NCI-H2081 (cell line): ENCODE measurements around the gene SHISA7.

ENCODE experiments used
- DNase-seq, 2 experiments: peaks; one replicate each; lab custom pipeline; 2025; lab: John Stamatoyannopoulos, UW

Gene SHISA7

GRCh38 chr19:55387736-55388497, 55.2 kb downstream of the SHISA7 start:
- no peak for DNase-seq

- no peak for DNase-seq
Measured at GRCh38 chr19:55386493-55386971, 56.6 kb downstream of the SHISA7 start.

GRCh38 chr19:55385724-55386492, 57.2 kb downstream of the SHISA7 start, which contains the start of gene RPL28:
RPL28 (plus strand) TSS chr19:55385932; CDS start chr19:55386358, 426 bp downstream.
- DNase-seq: peak; percentile 97

- DNase-seq: peak; percentile 94 to 97
Measured at GRCh38 chr19:55384920-55385723, 58.0 kb downstream of the SHISA7 start.

GRCh38 chr19:55384131-55384919, 58.8 kb downstream of the SHISA7 start, which contains the start of gene TMEM238:
TMEM238 (minus strand) TSS chr19:55384292; CDS start chr19:55384259, 33 bp downstream.
- peak in 1 of 2 experiments; percentile 64 for DNase-seq

- DNase-seq: peak; percentile 51 to 71
Measured at GRCh38 chr19:55383279-55384130, 59.6 kb downstream of the SHISA7 start.

- no peak for DNase-seq
Measured at GRCh38 chr19:55382522-55383054, 60.5 kb downstream of the SHISA7 start.

- DNase-seq: no peak
Measured at GRCh38 chr19:55382013-55382412, 61.1 kb downstream of the SHISA7 start.

GRCh38 chr19:55379174-55379573, 63.9 kb downstream of the SHISA7 start:
- no peak for DNase-seq
